ENCODE data around the gene INA. TPM values are rescaled to one million over a fixed set of nuclear protein-coding genes. Genes with fewer than 3 reads are reported as not detected.
A peak's percentile ranks its signal among the peaks of the same experiment; 100 is the strongest.

Gene INA
- total RNA-seq, 1 donor from 2014 or later: not detected

DNA sequence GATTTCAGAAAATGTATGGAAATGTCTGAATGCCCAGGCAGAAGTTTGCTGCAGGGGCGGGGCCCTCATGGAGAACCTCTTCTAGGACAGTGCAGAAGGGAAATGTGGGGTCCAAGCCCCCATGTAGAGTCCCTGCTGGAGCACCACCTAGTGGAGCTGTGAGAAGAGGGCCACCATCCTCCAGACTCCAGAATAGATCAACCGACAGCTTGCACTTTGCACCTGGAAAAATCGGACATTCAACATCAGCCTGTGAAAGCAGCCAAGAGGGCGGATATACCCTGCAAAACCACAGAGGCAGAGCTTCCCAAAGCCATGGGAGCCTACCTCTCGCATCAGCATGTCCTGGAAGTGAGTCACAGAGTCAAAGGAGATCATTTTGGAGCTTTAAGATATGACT is 16.9 kb upstream of the INA start:
- intact Hi-C loops (cut with micrococcal nuclease): no loop called here
- ATAC-seq (no peak), DNase-seq (no peak)

DNA sequence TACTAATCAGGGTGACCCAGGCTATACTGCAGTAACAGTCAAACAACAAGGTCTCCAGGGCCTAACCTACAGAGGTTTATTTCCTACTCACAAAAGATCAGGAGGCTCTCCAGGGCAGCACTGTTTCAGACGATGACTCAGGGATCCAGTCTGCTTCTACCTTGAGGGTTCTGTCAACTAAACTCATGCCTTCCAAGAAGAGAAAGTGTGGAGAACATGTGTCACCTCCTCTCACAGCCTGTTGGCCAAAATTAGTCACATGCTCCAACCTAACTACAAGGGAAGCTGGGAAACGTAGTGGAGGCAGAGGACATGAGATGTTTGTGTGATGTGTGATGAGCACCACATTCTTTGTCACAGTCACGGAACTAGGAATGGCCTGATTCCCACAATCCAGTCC is 14.7 kb upstream of the INA start:
- no peak for ATAC-seq

DNA sequence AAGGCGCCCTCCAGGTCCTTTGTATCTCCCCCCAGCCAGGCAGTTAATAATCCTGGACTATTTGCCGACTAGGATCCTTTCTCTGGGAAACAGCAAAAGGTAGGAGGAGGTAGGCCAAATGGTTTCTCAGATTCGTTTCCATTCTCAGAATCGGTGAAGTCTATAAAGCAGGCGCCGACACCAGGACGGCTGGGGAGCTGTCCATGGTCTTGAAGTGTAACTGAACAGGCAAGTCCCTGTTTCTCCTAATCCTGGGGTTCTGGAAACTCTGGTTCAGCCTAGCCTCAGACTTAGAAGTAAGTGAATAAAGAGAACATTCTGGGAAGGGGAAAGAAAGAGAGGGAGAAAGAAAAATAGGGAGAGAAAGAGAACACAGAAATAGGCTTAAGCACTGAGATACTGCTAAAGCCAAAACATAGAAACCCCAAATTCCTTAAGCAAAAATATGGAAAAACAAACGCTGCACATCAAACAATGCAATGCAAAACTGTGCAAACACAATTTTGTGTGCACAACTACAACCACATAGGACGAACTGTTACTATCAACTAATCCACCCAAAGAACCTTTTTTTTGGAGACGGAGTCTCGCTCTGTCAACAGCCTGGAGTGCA is 11.1 kb upstream of the INA start:
- peak; percentile 45 for ATAC-seq
- intact Hi-C loops (cut with micrococcal nuclease): no loop called here
- peak; percentile 45 for DNase-seq

More for the DNA sequence above, 14.7 kb upstream of the INA start:
- intact Hi-C loops (cut with micrococcal nuclease): no loop called here
- DNase-seq: no peak

DNA sequence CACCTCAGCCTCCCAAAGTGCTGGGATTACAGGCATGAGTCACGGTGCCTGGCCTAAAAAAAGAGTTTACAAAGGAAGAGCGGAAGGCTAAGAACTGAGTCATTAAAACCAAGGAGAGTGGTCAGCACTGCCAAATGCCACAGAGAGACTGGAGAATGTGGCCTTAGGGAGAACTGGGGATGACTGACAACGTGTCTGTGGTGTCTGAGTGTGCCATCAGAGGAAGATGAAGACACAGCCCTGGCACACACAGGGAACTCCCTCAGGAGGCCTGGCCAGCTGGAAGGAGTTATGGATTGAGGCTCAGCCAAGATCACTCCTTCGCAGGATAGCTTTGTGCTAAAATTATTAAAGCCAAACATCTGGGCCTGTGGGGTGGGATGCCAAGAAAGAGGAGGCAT is 3.9 kb upstream of the INA start:
- peak; percentile 30 for ATAC-seq
- no peak for DNase-seq
- intact Hi-C loops (cut with micrococcal nuclease): no loop called here

DNA sequence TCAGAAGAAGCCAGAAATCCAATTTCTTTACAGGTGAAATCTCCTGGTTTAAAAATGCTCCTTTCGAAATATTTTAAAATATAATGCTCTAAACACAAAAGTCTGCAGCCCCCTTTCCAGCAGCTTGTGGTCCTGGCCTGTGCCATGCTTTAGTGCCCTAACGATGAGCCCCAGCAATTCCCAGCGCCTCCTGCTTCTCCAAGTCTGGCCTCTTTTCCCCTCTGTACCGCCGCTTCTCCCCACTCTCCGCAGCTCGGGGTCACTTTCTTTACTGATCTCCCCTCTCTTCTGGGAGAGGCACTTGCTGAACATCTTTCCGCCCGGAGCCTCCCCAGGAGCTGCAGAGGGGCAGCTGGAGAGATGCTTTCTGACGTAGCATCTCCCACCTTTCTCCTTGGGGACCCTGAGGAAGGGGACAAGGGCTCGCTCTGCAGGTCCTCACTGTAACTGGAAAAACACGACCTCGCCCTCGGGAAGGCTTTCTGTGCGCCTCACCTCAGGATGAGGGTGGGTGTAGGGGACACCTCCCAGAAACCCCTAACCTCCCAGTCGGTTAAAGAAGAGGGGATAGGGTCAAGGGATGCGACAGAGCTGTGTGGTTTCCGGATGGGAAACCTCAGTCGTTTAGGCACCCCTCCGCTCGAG is 565 bp upstream of the INA start:
- intact Hi-C loops (cut with micrococcal nuclease): no loop called here
- no peak for DNase-seq
- no peak for ATAC-seq

DNA sequence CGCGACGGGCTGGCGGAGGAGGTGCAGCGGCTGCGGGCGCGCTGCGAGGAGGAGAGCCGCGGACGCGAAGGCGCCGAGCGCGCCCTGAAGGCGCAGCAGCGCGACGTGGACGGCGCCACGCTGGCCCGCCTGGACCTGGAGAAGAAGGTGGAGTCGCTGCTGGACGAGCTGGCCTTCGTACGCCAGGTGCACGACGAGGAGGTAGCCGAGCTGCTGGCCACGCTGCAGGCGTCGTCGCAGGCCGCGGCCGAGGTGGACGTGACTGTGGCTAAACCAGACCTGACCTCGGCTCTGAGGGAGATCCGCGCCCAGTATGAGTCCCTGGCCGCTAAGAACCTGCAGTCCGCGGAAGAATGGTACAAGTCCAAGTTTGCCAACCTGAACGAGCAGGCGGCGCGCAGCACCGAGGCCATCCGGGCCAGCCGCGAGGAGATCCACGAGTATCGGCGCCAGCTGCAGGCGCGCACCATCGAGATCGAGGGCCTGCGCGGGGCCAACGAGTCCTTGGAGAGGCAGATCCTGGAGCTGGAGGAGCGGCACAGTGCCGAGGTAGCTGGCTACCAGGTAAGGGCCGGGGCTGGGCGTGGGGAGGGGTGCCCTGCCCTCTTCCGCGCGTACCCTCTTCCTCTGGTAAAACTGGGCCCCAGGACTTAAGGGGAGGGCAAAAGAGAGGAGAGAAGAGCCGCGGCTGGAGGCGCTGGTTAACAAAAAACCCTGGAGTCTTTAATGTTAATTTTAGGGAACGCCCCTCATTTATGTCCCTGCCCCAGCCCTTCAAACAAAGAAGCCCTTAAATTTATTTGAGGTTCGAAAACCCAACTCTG is 987 bp downstream of the INA start:
- intact Hi-C loops (cut with micrococcal nuclease): no loop called here
- ATAC-seq (no peak), DNase-seq (no peak)

DNA sequence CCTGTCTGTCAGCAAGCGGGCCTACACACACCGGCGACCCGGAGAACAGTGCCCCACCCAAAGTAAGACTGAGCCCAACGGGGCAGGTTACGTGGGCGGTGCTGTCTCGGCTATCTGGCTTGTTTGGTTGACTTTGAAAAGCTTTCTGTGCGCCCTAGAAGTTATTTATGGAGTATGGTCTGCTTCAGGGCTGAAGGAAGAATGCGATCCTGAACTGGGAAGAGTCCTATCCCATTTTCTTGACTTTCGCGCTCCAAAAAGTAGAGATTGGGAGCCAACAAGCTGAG is 1.5 kb downstream of the INA start:
- DNase-seq (no peak), ATAC-seq (no peak)
- intact Hi-C loops (cut with micrococcal nuclease): no loop called here

DNA sequence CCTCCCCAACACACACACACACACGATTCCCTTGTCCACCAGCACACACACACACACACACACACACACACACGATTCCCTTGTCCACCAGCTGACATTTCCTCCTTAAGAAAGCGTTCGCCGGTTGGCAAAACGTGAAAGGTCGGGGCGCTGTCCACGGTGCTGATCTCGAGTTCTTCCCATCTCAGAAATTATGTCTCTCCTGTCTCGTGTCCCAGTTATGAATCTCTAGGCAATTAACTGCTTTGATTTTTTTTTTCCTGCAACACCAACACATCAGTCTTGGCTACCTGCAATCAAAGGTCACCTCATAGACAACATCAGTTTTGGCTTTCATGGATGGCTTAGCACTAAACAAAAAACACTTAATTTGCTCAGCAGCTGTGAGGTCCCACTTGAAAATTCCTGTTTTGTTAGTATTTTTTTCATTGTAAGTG is 1.9 kb downstream of the INA start:
- intact Hi-C loops (cut with micrococcal nuclease): no loop called here
- no peak for ATAC-seq
- peak; percentile 67 for DNase-seq

DNA sequence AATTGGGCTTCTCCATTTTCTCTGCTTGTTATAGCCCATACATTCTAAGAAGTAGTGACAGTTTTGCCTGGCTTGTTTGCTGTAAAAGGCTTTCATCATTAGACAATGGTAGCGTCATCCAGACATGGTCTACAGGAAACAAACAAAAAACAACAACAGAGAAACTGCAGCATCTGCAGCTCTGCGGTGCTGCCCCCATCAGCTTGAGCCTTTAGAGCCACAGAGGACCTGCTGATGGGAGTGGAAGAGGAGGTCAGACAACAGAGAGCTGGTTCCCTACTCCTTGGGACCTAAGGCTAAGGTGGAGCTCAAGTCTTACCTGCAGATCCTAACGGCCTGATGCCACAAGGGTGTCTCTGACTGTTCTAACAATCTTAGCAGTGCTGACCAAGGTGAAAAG is 3.1 kb downstream of the INA start:
- intact Hi-C loops (cut with micrococcal nuclease): no loop called here
- ATAC-seq: no peak
- no peak for DNase-seq

DNA sequence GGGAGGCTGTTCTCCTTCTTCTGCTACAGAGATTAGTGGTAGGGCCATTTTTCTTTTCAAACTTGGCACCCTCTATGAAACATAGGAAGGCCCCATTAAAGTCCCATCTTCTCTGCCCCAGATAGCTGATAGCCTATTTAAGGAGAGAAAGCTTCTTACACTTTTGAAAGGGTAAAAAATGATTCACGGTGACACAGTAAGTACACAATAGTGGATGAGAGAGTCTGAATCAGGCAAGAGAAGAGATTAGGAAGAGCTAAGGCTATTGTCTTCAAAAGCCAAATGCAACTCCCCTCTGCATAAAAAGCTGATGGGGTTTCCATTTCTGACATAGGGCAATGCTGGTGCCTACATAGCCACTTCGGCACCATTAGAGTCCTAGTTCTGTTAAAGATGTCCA is 3.6 kb downstream of the INA start:
- ATAC-seq (no peak), DNase-seq (no peak)
- intact Hi-C loops (cut with micrococcal nuclease): no loop called here

DNA sequence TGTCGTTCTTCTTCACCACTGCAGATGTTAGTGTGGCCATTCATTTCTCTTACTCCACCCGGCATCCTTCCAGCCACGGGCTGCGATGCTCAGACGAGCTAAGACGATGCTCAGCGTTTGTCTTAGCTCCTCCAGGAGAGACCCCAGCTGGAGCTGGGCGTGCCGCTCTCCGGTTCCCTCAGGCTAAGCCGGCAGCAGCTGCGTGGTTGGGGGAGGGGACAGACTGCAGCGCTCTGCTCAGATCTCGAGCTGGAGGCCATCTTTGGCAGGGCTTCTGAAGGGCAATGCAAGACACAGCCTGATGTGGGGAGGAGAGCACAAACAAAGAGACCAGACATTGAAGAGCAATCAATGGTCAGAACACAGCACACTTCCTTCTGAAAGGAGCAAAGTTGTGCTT is 4.8 kb downstream of the INA start:
- DNase-seq: no peak
- intact Hi-C loops (cut with micrococcal nuclease): no loop called here
- no peak for ATAC-seq

DNA sequence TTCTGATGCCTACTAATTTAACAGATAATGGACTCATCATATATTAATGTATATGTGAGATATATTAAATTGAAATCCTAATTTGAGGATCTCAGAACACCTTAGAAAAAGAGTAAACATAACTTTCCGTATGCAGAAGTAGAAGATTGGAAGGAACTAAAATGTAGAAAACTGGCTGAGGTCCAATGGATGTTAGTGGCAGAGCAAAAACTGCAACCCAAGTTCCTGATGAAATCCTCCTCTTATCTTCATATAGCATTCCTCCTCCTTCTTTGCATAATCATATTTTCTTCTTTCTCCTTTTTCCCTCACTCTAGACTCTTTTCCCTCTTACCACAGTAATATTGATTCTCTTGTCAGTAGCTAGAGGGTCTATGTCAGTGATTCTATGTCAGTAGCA is 6.0 kb downstream of the INA start:
- DNase-seq (no peak), ATAC-seq (no peak)
- intact Hi-C loops (cut with micrococcal nuclease): no loop called here

DNA sequence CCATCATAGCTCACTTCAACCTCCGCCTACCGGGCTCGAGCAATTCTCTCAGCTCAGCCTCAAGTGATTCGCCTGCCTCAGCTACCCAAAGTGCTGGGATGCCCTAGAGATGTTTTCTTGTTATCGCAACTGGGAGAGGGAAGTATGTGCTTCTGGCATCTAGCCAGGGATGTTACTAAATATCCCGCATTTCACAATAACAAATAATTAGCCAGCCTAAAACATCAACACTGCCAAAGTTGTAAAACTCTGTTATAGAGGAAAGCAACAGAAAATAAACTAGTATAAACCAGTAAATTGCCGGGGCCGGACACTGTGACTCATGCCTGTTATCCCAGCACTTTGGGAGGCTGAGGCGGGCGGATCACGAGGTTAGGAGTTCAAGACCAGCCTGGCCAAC is 7.2 kb downstream of the INA start:
- ATAC-seq: no peak
- intact Hi-C loops (cut with micrococcal nuclease): no loop called here
- DNase-seq: no peak

DNA sequence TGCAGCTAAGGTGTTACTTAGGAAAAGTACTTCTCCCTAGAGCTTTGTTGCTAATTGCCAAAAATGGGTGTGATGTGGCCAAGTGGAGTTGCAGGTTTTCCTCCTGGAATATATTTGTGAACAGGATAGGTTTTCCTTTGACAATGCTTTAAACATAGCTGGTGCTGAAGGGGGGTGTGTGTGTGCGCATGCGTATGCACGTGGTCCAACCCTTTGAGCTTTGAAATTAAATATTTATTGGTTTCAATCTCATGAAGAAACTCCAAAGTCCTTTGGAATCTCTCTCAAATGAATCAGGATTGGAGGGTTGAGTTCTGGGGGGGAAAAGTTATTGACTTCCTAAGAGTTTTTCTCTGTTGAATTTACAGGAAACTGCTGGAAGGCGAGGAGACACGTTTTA is 11.1 kb downstream of the INA start:
- intact Hi-C loops (cut with micrococcal nuclease): no loop called here
- ATAC-seq (no peak), DNase-seq (no peak)

DNA sequence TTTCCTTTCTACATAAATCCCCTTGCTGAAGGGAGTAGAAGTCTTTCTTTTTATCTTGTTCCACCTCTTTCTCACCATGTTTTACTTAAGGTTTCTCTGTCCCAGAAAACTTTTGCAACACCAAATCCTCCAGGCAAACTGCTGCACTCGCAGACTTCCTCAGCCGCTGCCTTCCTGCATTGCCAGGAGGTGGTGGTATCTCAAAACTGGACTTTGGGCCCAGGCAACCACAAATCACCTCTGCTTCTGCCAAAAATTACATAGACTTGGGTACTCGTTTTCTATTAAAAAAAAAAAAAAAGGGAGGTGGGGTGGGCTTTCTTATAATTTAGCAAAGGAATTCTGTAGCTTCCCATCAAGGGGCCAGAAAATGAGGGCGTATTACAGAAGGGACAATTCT is 14.7 kb downstream of the INA start:
- DNase-seq (no peak), ATAC-seq (no peak)
- intact Hi-C loops (cut with micrococcal nuclease): no loop called here

DNA sequence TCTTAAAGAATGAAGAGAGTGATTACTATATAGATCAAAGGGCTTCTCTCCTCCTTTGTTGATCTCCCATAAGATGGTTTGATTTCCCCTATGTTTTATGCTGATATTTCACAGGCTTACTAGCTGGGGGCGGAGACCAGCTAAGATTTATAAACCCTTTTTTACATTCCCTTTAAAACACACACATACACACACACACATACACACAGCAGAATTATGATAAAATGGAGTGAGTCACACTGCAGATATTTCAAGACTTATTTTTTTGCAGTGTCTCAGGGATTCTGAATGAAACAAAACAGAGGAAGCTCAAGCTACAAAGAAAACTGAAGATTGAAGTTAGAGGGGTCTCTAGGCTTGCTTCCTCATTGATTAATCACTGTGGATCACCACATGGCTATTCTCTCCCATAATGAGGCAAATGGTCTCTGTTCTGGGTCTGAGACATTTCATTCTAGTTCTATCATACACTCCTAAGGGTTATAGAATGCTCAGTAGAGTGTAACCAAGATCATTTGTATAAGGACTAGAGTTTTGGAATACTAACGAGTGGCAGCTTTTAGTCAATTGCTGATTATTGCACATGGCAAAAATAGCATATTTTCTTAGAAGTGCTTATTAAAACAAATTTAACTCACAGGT is 18.6 kb downstream of the INA start:
- ATAC-seq: no peak
- intact Hi-C loops (cut with micrococcal nuclease): no loop called here
- DNase-seq: no peak

DNA sequence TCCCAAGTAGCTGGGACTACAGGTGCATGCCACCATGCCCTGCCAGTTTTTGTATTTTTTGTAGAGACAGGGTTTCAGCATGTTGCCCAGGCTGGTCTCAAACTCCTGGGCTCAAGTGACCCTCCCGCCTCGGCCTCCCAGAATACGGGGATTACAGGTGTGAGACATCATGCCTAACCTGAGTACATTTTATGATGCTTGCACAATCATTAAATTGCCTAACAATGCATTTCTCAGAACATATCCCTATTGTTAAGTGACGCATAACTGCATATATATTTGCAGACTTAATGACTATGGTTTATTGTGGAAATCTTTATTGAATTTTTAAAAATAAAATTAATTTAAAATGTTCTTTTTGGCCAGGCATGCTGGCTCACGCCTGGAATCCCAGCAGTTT is 30.7 kb downstream of the INA start:
- intact Hi-C loops (cut with micrococcal nuclease): no loop called here
- DNase-seq (no peak), ATAC-seq (no peak)

DNA sequence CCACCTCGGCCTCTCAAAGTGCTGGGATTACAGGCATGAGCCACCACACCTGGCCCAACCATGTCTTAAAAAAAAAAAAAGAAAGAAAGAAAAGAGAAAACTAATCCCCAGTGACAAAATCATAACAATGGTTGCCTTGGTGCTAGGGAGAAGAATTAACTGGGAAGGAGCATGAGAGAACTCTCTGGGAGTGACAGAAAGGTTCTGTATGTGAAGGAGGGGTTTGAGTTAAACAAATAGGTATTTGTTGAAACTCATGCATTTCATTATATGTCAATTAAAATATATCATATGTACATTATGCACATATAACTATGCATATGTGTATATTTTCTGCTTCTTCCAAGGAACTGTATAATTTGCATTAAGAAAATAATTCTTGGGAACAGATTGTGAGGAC is 33.3 kb downstream of the INA start:
- no peak for ATAC-seq
- intact Hi-C loops (cut with micrococcal nuclease): no loop called here

DNA sequence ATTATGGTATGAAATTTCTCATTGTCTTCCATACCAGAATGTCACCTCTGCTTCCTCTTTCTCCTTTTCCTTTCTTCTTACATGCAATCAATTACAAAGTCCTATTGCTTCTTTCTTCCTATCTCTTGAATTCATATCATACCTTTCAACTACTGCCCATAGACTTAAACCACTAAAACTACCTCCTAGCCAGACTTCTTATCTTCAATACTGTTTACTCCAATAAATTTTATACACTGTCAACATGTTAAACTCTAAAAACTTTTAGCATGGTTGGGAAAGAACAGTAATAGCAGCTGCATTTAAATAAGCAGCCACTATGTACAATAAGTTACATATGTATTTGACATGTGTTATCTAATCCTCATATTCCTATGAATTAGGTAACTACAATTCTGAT is 39.1 kb downstream of the INA start:
- intact Hi-C loops (cut with micrococcal nuclease): no loop called here
- no peak for ATAC-seq
- no peak for DNase-seq

More for the DNA sequence above, 33.3 kb downstream of the INA start:
- DNase-seq: no peak

DNA sequence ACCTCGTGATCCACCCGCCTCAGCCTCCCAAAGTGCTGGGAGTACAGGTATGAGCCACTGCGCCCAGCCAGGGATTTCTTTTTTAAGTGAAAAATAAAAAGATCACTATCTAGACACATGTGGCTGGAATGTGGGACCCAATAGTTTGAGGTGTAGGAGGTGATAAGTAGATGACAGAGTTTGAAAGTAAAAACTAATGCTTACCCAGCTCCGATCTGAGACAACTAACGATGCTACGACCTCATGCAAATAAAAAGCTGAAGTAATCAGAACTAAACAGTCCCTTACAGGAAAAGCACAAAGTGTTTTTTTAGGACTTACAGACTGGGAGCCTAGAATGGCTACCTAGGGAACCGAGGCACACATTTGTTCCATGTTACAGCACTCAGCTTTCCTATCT is 51.0 kb downstream of the INA start:
- ATAC-seq (no peak), DNase-seq (no peak)
- intact Hi-C loops (cut with micrococcal nuclease): no loop called here

All from left ventricle myocardium superior (tissue), 1 donor.